Karpas-422 (cell line): Measurements from ENCODE around the gene DYNLT2B. TPM values are rescaled to one million over a fixed set of nuclear protein-coding genes. Genes with fewer than 3 reads are reported as not detected.
"Not testable (repeated sequence)": the region's sequence is repeated elsewhere in the genome, so short reads cannot be mapped to it uniquely, and the experiment has no call there.

ENCODE experiments used
- DNase-seq: peaks from one replicate; pipeline ENCODE4 v3.0.0-alpha.2; 2015
- H2AFZ ChIP-seq: fragments of 200-600 bp; sonication (generic); 2 replicates; pipeline ENCODE4 v1.6.1; 2014; ENCODE audit warnings: antibody characterized with exemption, low read length, mixed read lengths
- H3K27ac ChIP-seq: fragments of 200-600 bp; sonication (generic); 2 replicates; pipeline ENCODE4 v1.5.1; 2014; ENCODE audit warnings: mild to moderate bottlenecking, low read length, moderate library complexity
- H3K27me3 ChIP-seq: fragments of 200-600 bp; sonication (generic); 2 replicates; pipeline ENCODE4 v1.6.1; 2014; ENCODE audit warnings: low read length, mixed read lengths
- H3K36me3 ChIP-seq: fragments of 200-600 bp; sonication (generic); 2 replicates; pipeline ENCODE4 v1.6.1; 2014; ENCODE audit warnings: low read length, mixed read lengths; ENCODE audit not compliant: insufficient read depth
- H3K4me1 ChIP-seq: fragments of 200-600 bp; sonication (generic); 2 replicates; pipeline ENCODE4 v1.6.1; 2014; ENCODE audit warnings: mild to moderate bottlenecking, low read length, mixed read lengths
- H3K4me2 ChIP-seq: fragments of 200-600 bp; sonication (generic); 2 replicates; pipeline ENCODE4 v1.6.1; 2014; ENCODE audit warnings: low read length, low read depth, mild to moderate bottlenecking; ENCODE audit not compliant: poor library complexity, severe bottlenecking
- H3K4me3 ChIP-seq: fragments of 200-600 bp; sonication (generic); 2 replicates; pipeline ENCODE4 v1.5.1; 2014; ENCODE audit warnings: mild to moderate bottlenecking, antibody characterized with exemption, low read length, mixed read lengths
- H3K79me2 ChIP-seq: fragments of 200-600 bp; sonication (generic); 2 replicates; pipeline ENCODE4 v1.6.1; 2014; ENCODE audit warnings: mild to moderate bottlenecking, low read length, mixed read lengths
- H3K9ac ChIP-seq: fragments of 200-600 bp; sonication (generic); 2 replicates; pipeline ENCODE4 v1.6.0; 2014; ENCODE audit warnings: low read length
- H3K9me2 ChIP-seq: fragments of 200-600 bp; sonication (generic), shearing (Covaris generic); replicated peaks from 2 replicates; pipeline ENCODE4 v1.6.0; 2014; ENCODE audit warnings: mild to moderate bottlenecking, low read length, moderate library complexity; ENCODE audit not compliant: insufficient read depth
- H3K9me3 ChIP-seq: fragments of 300-700, 200-600 bp; sonication (generic); 2 replicates; pipeline ENCODE4 v1.6.1; 2014; ENCODE audit warnings: low read length, mixed read lengths
- H4K20me1 ChIP-seq: fragments of 200-600 bp; sonication (generic); 2 replicates; pipeline ENCODE4 v1.6.1; 2014; ENCODE audit warnings: mild to moderate bottlenecking, antibody characterized with exemption, low read length, low read depth; ENCODE audit not compliant: insufficient read depth
- total RNA-seq: library from RNA; depleted of rRNA; stranded (reverse); fragments of >200 nt; shearing (Covaris generic); gene quantifications from 2 replicates; pipeline ENCODE4 v1.2.3, GENCODE V29; 2014; ENCODE audit warnings: low replicate concordance

DYNLT2B gene
- total RNA-seq, 1 experiment from 2014 or later, result 9.6 TPM

DNA sequence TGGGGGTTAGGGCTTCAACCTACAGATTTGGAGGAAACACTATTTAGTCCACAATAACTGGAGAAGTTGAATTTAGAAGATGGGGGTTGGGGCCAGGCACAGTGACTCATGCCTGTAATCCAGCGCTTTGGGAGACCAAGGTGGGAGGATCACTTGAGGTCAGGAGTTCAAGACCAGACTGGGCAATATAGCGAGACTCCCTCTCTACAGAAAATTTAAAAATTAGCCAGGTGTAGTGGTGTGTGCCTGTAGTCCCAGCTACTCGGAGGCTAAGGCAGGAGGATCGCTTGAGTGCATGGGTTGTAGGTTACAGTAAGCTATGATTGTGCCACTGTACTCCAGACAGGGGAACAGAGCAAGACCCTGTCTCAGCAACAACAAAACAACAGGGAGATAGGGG is 5.0 kb upstream of the DYNLT2B start:
- no peak for DNase-seq

DNA sequence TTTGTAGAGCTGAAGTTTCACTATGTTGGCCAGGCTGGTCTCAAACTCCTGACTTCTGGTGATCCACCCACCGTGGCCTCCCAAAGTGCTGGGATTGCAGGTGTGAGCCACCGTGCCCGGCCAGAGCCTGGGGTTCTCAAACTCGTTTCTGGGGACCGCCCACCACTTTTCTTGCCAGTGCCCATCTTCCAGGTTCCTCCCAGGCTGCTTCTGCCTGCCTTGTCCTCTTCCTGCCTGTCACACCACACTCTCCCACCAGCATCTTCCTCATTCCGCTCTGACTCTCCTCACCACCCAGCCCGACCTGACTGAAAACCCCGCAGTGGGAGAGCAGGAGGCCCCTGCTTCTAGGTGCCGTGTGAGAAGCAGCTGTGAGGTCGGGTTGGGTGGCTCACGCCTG is 3.1 kb upstream of the DYNLT2B start:
- Histone ChIP-seq H2AFZ (no peak overlapping the region), H3K36me3 (no peaks in the 10 kb centered on the region), H4K20me1 (no peaks in the 10 kb centered on the region), H3K9ac (no peak overlapping the region), H3K4me3 (no peak overlapping the region), H3K4me2 (no peak overlapping the region), H3K9me3 (no peaks in the 10 kb centered on the region), H3K27ac (no peak overlapping the region), H3K9me2 (no peaks in the 10 kb centered on the region), H3K27me3 (no peaks in the 10 kb centered on the region), H3K79me2 (peaks cover 14% of the 10 kb centered on the region), H3K4me1 (peaks cover 13% of the 10 kb centered on the region)
- no peak for DNase-seq

More for the DNA sequence above, 5.0 kb upstream of the DYNLT2B start:
- Histone ChIP-seq H4K20me1 (no peaks in the 10 kb centered on the region), H2AFZ (no peak overlapping the region), H3K36me3 (no peaks in the 10 kb centered on the region), H3K9ac (no peak overlapping the region), H3K4me2 (no peak overlapping the region), H3K4me1 (peaks cover 6% of the 10 kb centered on the region), H3K9me3 (no peaks in the 10 kb centered on the region), H3K9me2 (no peaks in the 10 kb centered on the region), H3K79me2 (0 out of 2 replicates have a peak, but pooled peaks cover 4% of the 10 kb centered on the region), H3K27me3 (no peaks in the 10 kb centered on the region), H3K4me3 (no peak overlapping the region), H3K27ac (no peak overlapping the region)

DNA sequence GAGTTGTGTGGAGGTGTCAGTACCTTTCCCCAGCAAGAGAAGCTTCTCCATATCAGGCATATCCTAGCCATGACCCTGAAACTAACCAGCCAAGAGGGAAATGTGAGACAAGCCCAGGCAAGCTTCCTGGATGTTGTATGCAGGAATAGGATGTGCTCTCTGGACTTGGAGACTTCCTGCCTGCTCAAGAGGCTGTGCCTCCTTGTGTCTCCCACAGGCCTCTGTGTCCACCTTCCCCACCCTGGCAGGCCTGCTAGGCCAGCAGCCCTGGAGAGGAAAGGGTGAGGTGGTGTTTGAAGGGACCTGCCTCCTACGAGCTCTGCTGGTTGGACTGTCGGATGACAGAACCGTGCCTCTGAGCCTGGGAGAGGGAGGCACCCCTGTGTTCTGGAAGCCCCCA is 2.1 kb upstream of the DYNLT2B start:
- Histone ChIP-seq H3K9me2 (no peaks in the 10 kb centered on the region), H3K27ac (no peak overlapping the region), H3K4me2 (no peak overlapping the region), H3K27me3 (no peaks in the 10 kb centered on the region), H2AFZ (no peak overlapping the region), H3K79me2 (peaks cover 14% of the 10 kb centered on the region), H4K20me1 (no peaks in the 10 kb centered on the region), H3K36me3 (no peaks in the 10 kb centered on the region), H3K4me3 (no peak overlapping the region), H3K9me3 (no peaks in the 10 kb centered on the region), H3K9ac (no peak overlapping the region), H3K4me1 (peaks cover 13% of the 10 kb centered on the region)
- no peak for DNase-seq

DNA sequence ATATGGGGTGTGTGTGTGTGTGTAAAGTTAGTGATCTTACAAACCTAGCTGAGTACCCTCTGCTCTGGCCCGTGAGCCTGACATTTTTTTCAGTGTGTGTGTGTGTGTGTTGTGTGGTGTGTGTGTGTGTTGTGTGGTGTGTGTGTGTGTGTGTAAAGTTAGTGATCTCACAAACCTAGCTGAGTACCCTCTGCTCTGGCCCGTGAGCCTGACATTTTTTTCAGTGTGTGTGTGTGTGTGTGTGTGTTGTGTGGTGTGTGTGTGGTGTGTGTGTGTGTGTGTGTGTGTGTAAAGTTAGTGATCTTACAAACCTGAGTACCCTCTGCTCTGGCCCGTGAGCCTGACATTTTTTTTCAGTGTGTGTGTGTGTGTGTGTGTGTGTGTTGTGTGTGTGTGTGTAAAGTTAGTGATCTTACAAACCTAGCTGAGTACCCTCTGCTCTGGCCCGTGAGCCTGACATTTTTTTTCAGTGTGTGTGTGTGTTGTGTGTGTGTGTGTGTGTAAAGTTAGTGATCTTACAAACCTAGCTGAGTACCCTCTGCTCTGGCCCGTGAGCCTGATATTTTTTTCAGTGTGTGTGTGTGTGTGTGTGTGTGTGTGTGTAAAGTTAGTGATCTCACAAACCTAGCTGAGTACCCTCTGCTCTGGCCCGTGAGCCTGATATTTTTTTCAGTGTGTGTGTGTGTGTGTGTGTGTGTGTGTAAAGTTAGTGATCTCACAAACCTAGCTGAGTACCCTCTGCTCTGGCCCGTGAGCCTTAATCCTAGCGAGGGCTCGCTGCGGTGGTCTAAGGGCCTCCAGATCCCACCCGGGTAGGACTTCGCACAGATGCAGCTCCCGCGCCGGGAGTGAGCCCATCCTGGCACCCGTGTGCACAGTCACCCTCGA is 997 bp downstream of the DYNLT2B start:
- peaks cover 13% of the 10 kb centered on the region for H3K4me1 ChIP-seq
- peaks cover 14% of the 10 kb centered on the region for H3K79me2 ChIP-seq
- H3K9me2 ChIP-seq, H3K36me3 ChIP-seq, H4K20me1 ChIP-seq, DNase-seq, H3K9me3 ChIP-seq, H3K27me3 ChIP-seq: not testable (repeated sequence)
- H2AFZ ChIP-seq, result peak overlapping the region; percentile 87
- peak overlapping the region; percentile 91 for H3K9ac ChIP-seq
- peak overlapping the region; percentile 95 for H3K4me3 ChIP-seq
- H3K27ac ChIP-seq, result peak overlapping the region; percentile 69
- peak overlapping the region; percentile 87 for H3K4me2 ChIP-seq

DNA sequence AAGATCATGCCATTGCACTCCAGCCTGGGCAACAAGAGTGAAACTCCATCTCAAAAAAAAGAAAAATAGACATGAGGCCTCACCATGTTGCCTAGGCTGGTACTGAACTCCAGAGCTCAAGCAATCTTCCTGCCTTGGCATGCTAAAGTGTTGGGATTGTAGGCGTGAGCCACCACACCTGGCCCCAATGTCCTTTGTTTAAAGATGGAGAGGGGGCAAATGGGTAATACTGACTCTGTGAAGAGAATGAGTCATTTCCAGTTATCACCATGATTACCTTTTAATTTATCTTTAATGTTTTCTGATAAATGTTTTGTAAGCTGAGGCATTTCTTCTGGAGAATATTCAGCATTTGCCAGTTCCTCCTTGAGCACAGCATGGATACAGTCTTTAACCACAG is 2.2 kb downstream of the DYNLT2B start:
- H3K27me3 ChIP-seq, result no peaks in the 10 kb centered on the region
- H3K9me2 ChIP-seq, result no peaks in the 10 kb centered on the region
- DNase-seq, result no peak
- peaks cover 13% of the 10 kb centered on the region for H3K4me1 ChIP-seq
- H3K27ac ChIP-seq, result no peak overlapping the region
- no peaks in the 10 kb centered on the region for H3K36me3 ChIP-seq
- no peak overlapping the region for H2AFZ ChIP-seq
- no peaks in the 10 kb centered on the region for H4K20me1 ChIP-seq
- no peak overlapping the region for H3K9ac ChIP-seq
- no peak overlapping the region for H3K4me3 ChIP-seq
- peaks cover 14% of the 10 kb centered on the region for H3K79me2 ChIP-seq
- no peak overlapping the region for H3K4me2 ChIP-seq
- H3K9me3 ChIP-seq, result no peaks in the 10 kb centered on the region

DNA sequence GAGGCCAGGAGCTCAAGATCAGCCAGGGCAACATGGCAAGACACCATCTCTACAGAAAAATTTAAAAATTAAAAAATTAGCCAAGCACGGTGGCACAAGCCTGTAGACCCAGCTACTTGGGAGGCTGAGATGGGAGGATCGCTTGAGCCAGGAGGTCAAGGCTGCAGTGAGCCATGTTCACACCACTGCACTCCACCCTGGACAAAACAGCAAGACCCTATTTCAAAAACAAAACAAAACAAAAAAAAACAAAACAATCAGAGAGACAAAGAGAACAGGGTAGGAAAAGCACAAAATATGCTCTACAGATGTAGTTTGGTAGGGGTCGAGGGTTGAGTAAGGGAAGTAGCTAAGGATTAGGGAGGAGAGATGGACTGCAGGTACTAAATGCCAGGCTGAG is 3.4 kb downstream of the DYNLT2B start:
- no peak overlapping the region for H3K4me2 ChIP-seq
- no peaks in the 10 kb centered on the region for H3K9me2 ChIP-seq

DNA sequence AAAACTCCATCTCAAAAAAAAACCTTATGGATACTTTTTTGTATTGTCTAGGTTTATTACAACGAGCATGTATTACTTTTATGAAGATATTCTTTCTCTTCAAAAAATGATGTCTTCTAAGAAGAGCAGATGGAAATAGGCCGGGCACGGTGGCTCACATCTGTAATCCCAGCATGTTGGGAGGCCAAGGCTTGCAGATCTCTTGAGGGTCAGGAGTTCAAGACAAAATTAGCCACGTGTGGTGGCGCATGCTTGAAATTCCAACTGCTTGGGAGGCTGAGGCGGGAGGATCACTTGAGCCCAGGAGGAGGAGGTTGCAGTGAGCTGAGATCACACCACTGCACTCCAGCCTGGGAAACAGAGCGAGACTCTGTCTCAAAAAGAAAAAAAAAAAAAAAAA is 4.0 kb downstream of the DYNLT2B start:
- not testable (repeated sequence) for H3K27ac ChIP-seq, H3K9me3 ChIP-seq, DNase-seq, H3K4me2 ChIP-seq, H3K36me3 ChIP-seq, H3K27me3 ChIP-seq, H3K9ac ChIP-seq, H4K20me1 ChIP-seq, H2AFZ ChIP-seq, H3K9me2 ChIP-seq, H3K4me3 ChIP-seq
- Histone ChIP-seq H3K4me1 (peaks cover 10% of the 10 kb centered on the region), H3K79me2 (peaks cover 12% of the 10 kb centered on the region)

More for the DNA sequence above, 3.4 kb downstream of the DYNLT2B start:
- Histone ChIP-seq H3K79me2 (peaks cover 14% of the 10 kb centered on the region), H3K9me3 (no peaks in the 10 kb centered on the region), H3K27me3 (no peaks in the 10 kb centered on the region), H3K4me3 (no peak overlapping the region), H4K20me1 (no peaks in the 10 kb centered on the region), H3K27ac (no peak overlapping the region), H3K4me1 (peaks cover 13% of the 10 kb centered on the region), H2AFZ (no peak overlapping the region), H3K36me3 (no peaks in the 10 kb centered on the region), H3K9ac (no peak overlapping the region)
- no peak for DNase-seq

DNA sequence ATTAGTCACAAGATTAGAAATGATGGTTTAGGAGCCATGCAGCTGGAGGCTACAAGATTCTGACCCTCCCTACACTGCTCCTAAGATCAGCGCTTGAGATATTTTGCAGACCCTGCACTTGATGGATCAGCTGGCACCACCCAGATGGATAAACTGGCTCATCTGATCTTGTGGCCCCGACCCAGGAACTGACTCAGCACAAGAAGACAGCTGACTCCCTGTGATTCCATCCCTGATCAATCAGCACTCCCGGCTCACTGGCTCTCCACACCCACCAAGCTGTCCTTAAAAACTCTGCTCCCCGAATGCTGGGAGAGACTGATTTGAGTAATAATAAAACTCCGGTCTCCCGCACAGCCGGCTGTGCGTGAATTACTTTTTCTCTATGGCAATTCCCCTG is 15.1 kb downstream of the DYNLT2B start:
- H2AFZ ChIP-seq, H3K9ac ChIP-seq, H3K79me2 ChIP-seq, H3K4me3 ChIP-seq, H3K4me2 ChIP-seq, H4K20me1 ChIP-seq, H3K9me3 ChIP-seq, H3K27me3 ChIP-seq, DNase-seq, H3K36me3 ChIP-seq, H3K4me1 ChIP-seq, H3K9me2 ChIP-seq, H3K27ac ChIP-seq: not testable (repeated sequence)
